ENCODE results near the gene TECPR2.

The TECPR2 gene

GRCh38 chr14:102333795-102334705, 28.7 kb upstream of the TECPR2 start:
- Histone ChIP-seq H3K36me3 (ENCODE audit: control insufficient read depth in 2 of 2, insufficient read depth in 2 of 2, low read length in 2 of 2) (peaks cover 19 to 30% of the 10 kb centered on the region in 2 donors), H3K4me3 (ENCODE audit: low read length in 2 of 2) (no peak overlapping the region), H3K27ac (ENCODE audit: low read length) (no peak overlapping the region), H3K9me3 (ENCODE audit: control insufficient read depth in 2 of 2, low read length in 2 of 2) (no peaks in the 10 kb centered on the region), H3K9ac (ENCODE audit: low read length in 2 of 2) (no peak overlapping the region), H3K27me3 (ENCODE audit: control insufficient read depth in 1 of 2, insufficient read depth in 2 of 2, low read length in 2 of 2) (no peaks in the 10 kb centered on the region), H3K4me1 (ENCODE audit: control insufficient read depth, insufficient read depth, low read length) (no peaks in the 10 kb centered on the region)

GRCh38 chr14:102335163-102335562, 27.6 kb upstream of the TECPR2 start:
- Histone ChIP-seq H3K9me3 (ENCODE audit: control insufficient read depth in 2 of 2, low read length in 2 of 2) (no peaks in the 10 kb centered on the region), H3K9ac (ENCODE audit: low read length in 2 of 2) (no peak overlapping the region), H3K27ac (ENCODE audit: low read length) (no peak overlapping the region), H3K4me3 (ENCODE audit: low read length in 2 of 2) (no peak overlapping the region), H3K4me1 (ENCODE audit: control insufficient read depth, insufficient read depth, low read length) (no peaks in the 10 kb centered on the region), H3K27me3 (ENCODE audit: control insufficient read depth in 1 of 2, insufficient read depth in 2 of 2, low read length in 2 of 2) (no peaks in the 10 kb centered on the region), H3K36me3 (ENCODE audit: control insufficient read depth in 2 of 2, insufficient read depth in 2 of 2, low read length in 2 of 2) (peaks cover 20 to 32% of the 10 kb centered on the region in 2 donors)

GRCh38 chr14:102338724-102339123, 24.0 kb upstream of the TECPR2 start:
- Histone ChIP-seq H3K27ac (ENCODE audit: low read length) (no peak overlapping the region), H3K9ac (ENCODE audit: low read length in 2 of 2) (no peak overlapping the region), H3K27me3 (ENCODE audit: control insufficient read depth in 1 of 2, insufficient read depth in 2 of 2, low read length in 2 of 2) (no peaks in the 10 kb centered on the region), H3K36me3 (ENCODE audit: control insufficient read depth in 2 of 2, insufficient read depth in 2 of 2, low read length in 2 of 2) (peaks cover 24 to 31% of the 10 kb centered on the region in 2 donors), H3K9me3 (ENCODE audit: control insufficient read depth in 2 of 2, low read length in 2 of 2) (no peaks in the 10 kb centered on the region), H3K4me3 (ENCODE audit: low read length in 2 of 2) (no peak overlapping the region), H3K4me1 (ENCODE audit: control insufficient read depth, insufficient read depth, low read length) (no peaks in the 10 kb centered on the region)

GRCh38 chr14:102341566-102341965, 21.2 kb upstream of the TECPR2 start:
- H3K36me3 ChIP-seq (ENCODE audit: control insufficient read depth in 2 of 2, insufficient read depth in 2 of 2, low read length in 2 of 2): peaks cover 33 to 50% of the 10 kb centered on the region in 2 donors
- no peak overlapping the region for H3K4me3 ChIP-seq (ENCODE audit: low read length in 2 of 2)
- H3K4me1 ChIP-seq (ENCODE audit: control insufficient read depth, insufficient read depth, low read length): no peaks in the 10 kb centered on the region
- no peaks in the 10 kb centered on the region for H3K9me3 ChIP-seq (ENCODE audit: control insufficient read depth in 2 of 2, low read length in 2 of 2)
- H3K9ac ChIP-seq (ENCODE audit: low read length in 2 of 2): no peak overlapping the region
- no peaks in the 10 kb centered on the region for H3K27me3 ChIP-seq (ENCODE audit: control insufficient read depth in 1 of 2, insufficient read depth in 2 of 2, low read length in 2 of 2)
- no peak overlapping the region for H3K27ac ChIP-seq (ENCODE audit: low read length)

GRCh38 chr14:102342238-102342637, 20.5 kb upstream of the TECPR2 start:
- Histone ChIP-seq H3K27me3 (ENCODE audit: control insufficient read depth in 1 of 2, insufficient read depth in 2 of 2, low read length in 2 of 2) (no peaks in the 10 kb centered on the region), H3K4me1 (ENCODE audit: control insufficient read depth, insufficient read depth, low read length) (no peaks in the 10 kb centered on the region), H3K9me3 (ENCODE audit: control insufficient read depth in 2 of 2, low read length in 2 of 2) (no peaks in the 10 kb centered on the region), H3K27ac (ENCODE audit: low read length) (no peak overlapping the region), H3K9ac (ENCODE audit: low read length in 2 of 2) (no peak overlapping the region), H3K36me3 (ENCODE audit: control insufficient read depth in 2 of 2, insufficient read depth in 2 of 2, low read length in 2 of 2) (peaks cover 31 to 49% of the 10 kb centered on the region in 2 donors), H3K4me3 (ENCODE audit: low read length in 2 of 2) (no peak overlapping the region)

GRCh38 chr14:102344084-102344483, 18.7 kb upstream of the TECPR2 start:
- Histone ChIP-seq H3K27me3 (ENCODE audit: control insufficient read depth in 1 of 2, insufficient read depth in 2 of 2, low read length in 2 of 2) (no peaks in the 10 kb centered on the region), H3K9ac (ENCODE audit: low read length in 2 of 2) (no peak overlapping the region), H3K9me3 (ENCODE audit: control insufficient read depth in 2 of 2, low read length in 2 of 2) (no peaks in the 10 kb centered on the region), H3K4me3 (ENCODE audit: low read length in 2 of 2) (no peak overlapping the region), H3K27ac (ENCODE audit: low read length) (no peak overlapping the region), H3K36me3 (ENCODE audit: control insufficient read depth in 2 of 2, insufficient read depth in 2 of 2, low read length in 2 of 2) (peaks cover 33 to 54% of the 10 kb centered on the region in 2 donors), H3K4me1 (ENCODE audit: control insufficient read depth, insufficient read depth, low read length) (no peaks in the 10 kb centered on the region)

- H3K9ac ChIP-seq (ENCODE audit: low read length in 2 of 2): no peak overlapping the region
- no peak overlapping the region for H3K27ac ChIP-seq (ENCODE audit: low read length)
- H3K27me3 ChIP-seq (ENCODE audit: control insufficient read depth in 1 of 2, insufficient read depth in 2 of 2, low read length in 2 of 2): no peaks in the 10 kb centered on the region
- H3K4me3 ChIP-seq (ENCODE audit: low read length in 2 of 2): no peak overlapping the region
- no peaks in the 10 kb centered on the region for H3K4me1 ChIP-seq (ENCODE audit: control insufficient read depth, insufficient read depth, low read length)
- H3K36me3 ChIP-seq (ENCODE audit: control insufficient read depth in 2 of 2, insufficient read depth in 2 of 2, low read length in 2 of 2): peaks cover 36 to 56% of the 10 kb centered on the region in 2 donors
- H3K9me3 ChIP-seq (ENCODE audit: control insufficient read depth in 2 of 2, low read length in 2 of 2): no peaks in the 10 kb centered on the region
These were observed 18.3 kb upstream of the TECPR2 start for GRCh38 chr14:102344485-102344884.

GRCh38 chr14:102345232-102345631, 17.5 kb upstream of the TECPR2 start:
- Histone ChIP-seq H3K36me3 (ENCODE audit: control insufficient read depth in 2 of 2, insufficient read depth in 2 of 2, low read length in 2 of 2) (peaks cover 42 to 60% of the 10 kb centered on the region in 2 donors), H3K9ac (ENCODE audit: low read length in 2 of 2) (no peak overlapping the region)

GRCh38 chr14:102346645-102347044, 16.1 kb upstream of the TECPR2 start:
- Histone ChIP-seq H3K27ac (ENCODE audit: low read length) (no peak overlapping the region), H3K9me3 (ENCODE audit: control insufficient read depth in 2 of 2, low read length in 2 of 2) (no peaks in the 10 kb centered on the region), H3K36me3 (ENCODE audit: control insufficient read depth in 2 of 2, insufficient read depth in 2 of 2, low read length in 2 of 2) (peaks cover 45 to 59% of the 10 kb centered on the region in 2 donors), H3K27me3 (ENCODE audit: control insufficient read depth in 1 of 2, insufficient read depth in 2 of 2, low read length in 2 of 2) (no peaks in the 10 kb centered on the region), H3K9ac (ENCODE audit: low read length in 2 of 2) (no peak overlapping the region), H3K4me3 (ENCODE audit: low read length in 2 of 2) (no peak overlapping the region), H3K4me1 (ENCODE audit: control insufficient read depth, insufficient read depth, low read length) (no peaks in the 10 kb centered on the region)

More at GRCh38 chr14:102345232-102345631, 17.5 kb upstream of the TECPR2 start:
- Histone ChIP-seq H3K4me3 (ENCODE audit: low read length in 2 of 2) (no peak overlapping the region), H3K9me3 (ENCODE audit: control insufficient read depth in 2 of 2, low read length in 2 of 2) (no peaks in the 10 kb centered on the region), H3K4me1 (ENCODE audit: control insufficient read depth, insufficient read depth, low read length) (no peaks in the 10 kb centered on the region), H3K27me3 (ENCODE audit: control insufficient read depth in 1 of 2, insufficient read depth in 2 of 2, low read length in 2 of 2) (no peaks in the 10 kb centered on the region), H3K27ac (ENCODE audit: low read length) (no peak overlapping the region)

GRCh38 chr14:102348376-102348775, 14.4 kb upstream of the TECPR2 start:
- no peaks in the 10 kb centered on the region for H3K27me3 ChIP-seq (ENCODE audit: control insufficient read depth in 1 of 2, insufficient read depth in 2 of 2, low read length in 2 of 2)
- H3K9ac ChIP-seq (ENCODE audit: low read length in 2 of 2): no peak overlapping the region
- no peaks in the 10 kb centered on the region for H3K4me1 ChIP-seq (ENCODE audit: control insufficient read depth, insufficient read depth, low read length)
- peaks cover 49 to 60% of the 10 kb centered on the region in 2 donors for H3K36me3 ChIP-seq (ENCODE audit: control insufficient read depth in 2 of 2, insufficient read depth in 2 of 2, low read length in 2 of 2)
- no peak overlapping the region for H3K27ac ChIP-seq (ENCODE audit: low read length)
- H3K9me3 ChIP-seq (ENCODE audit: control insufficient read depth in 2 of 2, low read length in 2 of 2): no peaks in the 10 kb centered on the region
- H3K4me3 ChIP-seq (ENCODE audit: low read length in 2 of 2): no peak overlapping the region

GRCh38 chr14:102351023-102351422, 11.7 kb upstream of the TECPR2 start:
- peak overlapping the region; percentile 31 for H3K27ac ChIP-seq (ENCODE audit: low read length)
- H3K27me3 ChIP-seq (ENCODE audit: control insufficient read depth in 1 of 2, insufficient read depth in 2 of 2, low read length in 2 of 2): no peaks in the 10 kb centered on the region
- peaks cover 51 to 53% of the 10 kb centered on the region in 2 donors for H3K36me3 ChIP-seq (ENCODE audit: control insufficient read depth in 2 of 2, insufficient read depth in 2 of 2, low read length in 2 of 2)
- no peak overlapping the region for H3K9ac ChIP-seq (ENCODE audit: low read length in 2 of 2)
- no peaks in the 10 kb centered on the region for H3K4me1 ChIP-seq (ENCODE audit: control insufficient read depth, insufficient read depth, low read length)
- no peaks in the 10 kb centered on the region for H3K9me3 ChIP-seq (ENCODE audit: control insufficient read depth in 2 of 2, low read length in 2 of 2)
- H3K4me3 ChIP-seq (ENCODE audit: low read length in 2 of 2): no peak overlapping the region

Data from stomach smooth muscle (tissue), 2 donors.